ENCODE data around the gene HCFC2. TPM values are rescaled to one million over a fixed set of nuclear protein-coding genes. Genes with fewer than 3 reads are reported as not detected.

The HCFC2 gene
- total RNA-seq, 1 experiment from 2014 or later: 8.5 TPM

GRCh38 chr12:104059963-104060362 lies 4.4 kb upstream of the HCFC2 start:
- no peak for ATAC-seq
- no peak overlapping the region for H3K27ac ChIP-seq (ENCODE audit: low read length)
- BruUV-seq (replicated peaks): no TSS peak
- in situ Hi-C loops (cut with HindIII; ENCODE audit: low pct_unique_long_range_greater_than_20kb, low sequenced_read_pairs) (no loop called here), intact Hi-C loops (cut with micrococcal nuclease; ENCODE audit: unreplicated experiment) (no loop called here)
- no peak for DNase-seq (ENCODE audit: low read depth, low spot score)
- ChIA-PET POLR2A (no interaction called here), CTCF (no interaction called here)
- TF ChIP-seq POLR2AphosphoS5 (IDR thresholded peaks at IDR 0.05; ENCODE audit: low read depth, low read length): no peak
- no peaks in the 10 kb centered on the region for H3K9me3 ChIP-seq (ENCODE audit: control insufficient read depth, insufficient read depth, low read depth, low read length)
- H3K27me3 ChIP-seq (ENCODE audit: control insufficient read depth, insufficient read depth, low read length): no peaks in the 10 kb centered on the region
- no peaks in the 10 kb centered on the region; the same call in 1 of the 2 replicates for H3K36me3 ChIP-seq (ENCODE audit: control insufficient read depth, insufficient read depth, low read length)
- H3K4me1 ChIP-seq (ENCODE audit: control insufficient read depth, insufficient read depth, low read length): peaks cover 6% of the 10 kb centered on the region; the same call in 1 of the 2 replicates
- H3K4me3 ChIP-seq (ENCODE audit: low read depth in 2 of 2, low read length in 2 of 2): no peak overlapping the region

- in situ Hi-C loops (cut with HindIII; ENCODE audit: low pct_unique_long_range_greater_than_20kb, low sequenced_read_pairs) (no loop called here), intact Hi-C loops (cut with micrococcal nuclease; ENCODE audit: unreplicated experiment) (no loop called here)
- Histone ChIP-seq H3K36me3 (ENCODE audit: control insufficient read depth, insufficient read depth, low read length) (no peaks in the 10 kb centered on the region; the same call in 1 of the 2 replicates), H3K4me3 (ENCODE audit: low read depth in 2 of 2, low read length in 2 of 2) (no peak overlapping the region), H3K9me3 (ENCODE audit: control insufficient read depth, insufficient read depth, low read depth, low read length) (no peaks in the 10 kb centered on the region), H3K27me3 (ENCODE audit: control insufficient read depth, insufficient read depth, low read length) (no peaks in the 10 kb centered on the region), H3K27ac (ENCODE audit: low read length) (no peak overlapping the region), H3K4me1 (ENCODE audit: control insufficient read depth, insufficient read depth, low read length) (peaks cover 12% of the 10 kb centered on the region)
- ChIA-PET POLR2A (no interaction called here), CTCF (no interaction called here)
- no peak for DNase-seq (ENCODE audit: low read depth, low spot score)
- TF ChIP-seq SIN3A (IDR thresholded peaks at IDR 0.05; ENCODE audit: borderline replicate concordance, insufficient read depth, low read depth, low read length): no peak
- no peak for TF ChIP-seq CTCF (IDR thresholded peaks at IDR 0.05)
- TF ChIP-seq REST (IDR thresholded peaks at IDR 0.05; ENCODE audit: insufficient read depth in 1 of 2, low read depth in 2 of 2, low read length in 1 of 2): no peak
- no peak for TF ChIP-seq POLR2AphosphoS5 (IDR thresholded peaks at IDR 0.05; ENCODE audit: low read depth, low read length)
- no peak for TF ChIP-seq TCF7L2 (IDR thresholded peaks at IDR 0.05; ENCODE audit: low read depth, low read length)
- BruUV-seq (replicated peaks): no TSS peak
- no peak for ATAC-seq
Measured at GRCh38 chr12:104060791-104061190, 3.5 kb upstream of the HCFC2 start.

GRCh38 chr12:104063712-104064030 lies 660 bp upstream of the HCFC2 start:
- peak overlapping the region; percentile 87 for H3K27ac ChIP-seq (ENCODE audit: low read length)
- POLR2A ChIA-PET: interaction anchor here (0.7 kb wide), 1 partner anchor 73 kb away, joined by 14 read pairs; no protein-coding TSS in a partner anchor
- peaks cover 23% of the 10 kb centered on the region for H3K4me1 ChIP-seq (ENCODE audit: control insufficient read depth, insufficient read depth, low read length)
- no peaks in the 10 kb centered on the region for H3K9me3 ChIP-seq (ENCODE audit: control insufficient read depth, insufficient read depth, low read depth, low read length)
- intact Hi-C loops (cut with micrococcal nuclease; ENCODE audit: unreplicated experiment): no loop called here
- H3K4me3 ChIP-seq (ENCODE audit: low read depth in 2 of 2, low read length in 2 of 2): peak overlapping the region; percentile 93 to 94
- peak; percentile 60 for ATAC-seq
- in situ Hi-C loops (cut with HindIII; ENCODE audit: low pct_unique_long_range_greater_than_20kb, low sequenced_read_pairs): no loop called here
- CTCF ChIA-PET: no interaction called here
- peaks cover 7% of the 10 kb centered on the region for H3K36me3 ChIP-seq (ENCODE audit: control insufficient read depth, insufficient read depth, low read length)
- no peaks in the 10 kb centered on the region for H3K27me3 ChIP-seq (ENCODE audit: control insufficient read depth, insufficient read depth, low read length)
- no TSS peak for BruUV-seq (replicated peaks)
- DNase-seq (ENCODE audit: low read depth, low spot score): no peak
- TF ChIP-seq CTCF (IDR thresholded peaks at IDR 0.05) (no peak), TCF7L2 (IDR thresholded peaks at IDR 0.05; ENCODE audit: low read depth, low read length) (no peak), REST (IDR thresholded peaks at IDR 0.05; ENCODE audit: insufficient read depth in 1 of 2, low read depth in 2 of 2, low read length in 1 of 2) (no peak), SIN3A (IDR thresholded peaks at IDR 0.05; ENCODE audit: borderline replicate concordance, insufficient read depth, low read depth, low read length) (no peak), POLR2AphosphoS5 (IDR thresholded peaks at IDR 0.05; ENCODE audit: low read depth, low read length) (no peak)

Data from Panc1 (cell line).